Activated CD8-positive, alpha-beta memory T cell treated with anti-CD3 and anti-CD28 coated beads for 24 hours (primary cell): ENCODE data around the gene RBM22.

Experiments
- DNase-seq: peaks from one replicate; pipeline ENCODE4 v3.0.0-alpha.2; 2020

The RBM22 gene

DNA sequence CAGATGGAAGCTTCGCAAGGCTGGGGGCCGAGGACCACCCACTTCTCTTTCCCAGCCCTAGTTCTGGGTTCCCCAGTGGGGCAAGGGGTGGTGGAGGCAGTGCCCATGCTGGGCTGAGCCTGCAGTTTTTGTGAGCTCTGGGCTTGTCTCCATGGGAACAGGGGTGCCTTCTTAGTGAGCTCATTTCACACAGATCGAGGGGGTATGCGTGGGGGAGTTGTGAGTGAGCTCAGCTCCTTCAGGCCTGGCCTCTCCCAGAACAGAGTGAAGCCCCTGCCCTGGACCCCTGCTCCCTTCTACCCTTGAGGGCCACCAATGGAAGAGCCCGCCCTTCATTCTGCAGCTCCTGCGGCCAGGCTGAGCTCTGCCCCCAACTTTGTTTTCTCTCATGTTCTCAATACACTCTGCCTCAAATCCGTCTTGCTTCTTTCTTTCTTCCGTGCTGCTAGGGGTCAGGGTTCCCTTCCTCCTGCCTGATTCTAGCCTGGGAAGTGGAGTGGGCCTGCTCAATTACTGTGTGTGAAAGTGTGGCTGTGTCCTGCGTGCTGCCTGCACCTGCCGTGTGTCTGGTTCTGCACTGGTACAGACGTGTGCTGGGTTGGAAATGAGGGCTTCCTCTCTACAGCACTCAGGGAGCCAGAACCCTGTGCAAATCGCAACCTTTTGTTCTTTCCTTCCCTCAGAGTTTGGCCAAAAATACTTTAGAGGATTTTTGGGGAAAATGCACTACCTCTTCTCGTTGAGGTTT is 48.8 kb downstream of the RBM22 start:
- no peak for DNase-seq

- no peak for DNase-seq
Measured at GRCh38 chr5:150651382-150651781, 49.5 kb downstream of the RBM22 start.

DNA sequence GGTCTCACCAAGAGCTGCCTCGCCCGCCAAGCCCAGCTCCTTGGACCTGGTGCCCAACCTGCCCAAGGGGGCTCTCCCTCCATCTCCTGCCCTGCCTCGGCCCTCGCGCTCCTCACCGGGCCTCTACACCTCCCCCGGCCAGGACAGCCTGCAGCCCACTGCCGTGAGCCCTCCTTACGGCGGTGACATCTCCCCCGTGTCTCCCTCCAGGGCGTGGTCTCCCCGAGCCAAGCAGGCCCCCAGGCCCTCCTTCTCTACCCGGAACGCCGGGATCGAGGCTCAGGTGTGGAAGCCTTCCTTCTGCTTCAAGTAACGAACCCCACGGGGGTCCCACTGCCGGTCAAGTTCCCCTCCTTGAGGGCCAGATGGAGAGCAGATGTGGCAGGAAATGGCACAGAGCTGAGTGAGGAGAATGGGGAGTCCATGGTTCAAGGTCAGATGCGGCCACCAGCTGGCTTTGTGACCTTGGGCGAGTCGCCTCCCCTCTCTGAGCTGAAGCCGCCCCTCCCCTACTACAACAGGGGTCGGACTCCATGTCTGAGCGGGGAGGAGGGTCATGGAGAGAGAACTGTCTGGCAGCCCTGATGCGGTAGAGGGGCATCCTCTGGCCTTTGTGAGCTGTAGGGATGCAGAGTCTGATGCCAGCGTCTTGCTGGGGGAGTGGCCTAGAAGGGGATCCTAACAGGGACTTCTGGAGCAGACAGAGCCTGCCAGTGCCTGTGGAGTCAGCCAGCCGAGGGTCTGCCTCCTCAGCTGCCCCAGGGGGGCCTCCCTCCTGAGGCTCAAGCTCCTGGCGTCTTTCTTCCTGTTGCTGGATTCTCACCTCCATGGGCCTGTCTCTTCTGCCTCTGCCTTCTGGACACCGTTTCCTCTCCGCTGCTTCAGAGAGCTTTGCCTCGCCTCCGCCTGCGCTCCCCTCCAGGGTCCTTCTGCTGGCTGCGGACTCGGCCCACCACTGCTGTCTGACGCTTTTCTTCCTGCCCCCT is 50.5 kb downstream of the RBM22 start:
- DNase-seq: no peak

GRCh38 chr5:150649108-150650020 is 51.5 kb downstream of the RBM22 start:
- DNase-seq: no peak

DNA sequence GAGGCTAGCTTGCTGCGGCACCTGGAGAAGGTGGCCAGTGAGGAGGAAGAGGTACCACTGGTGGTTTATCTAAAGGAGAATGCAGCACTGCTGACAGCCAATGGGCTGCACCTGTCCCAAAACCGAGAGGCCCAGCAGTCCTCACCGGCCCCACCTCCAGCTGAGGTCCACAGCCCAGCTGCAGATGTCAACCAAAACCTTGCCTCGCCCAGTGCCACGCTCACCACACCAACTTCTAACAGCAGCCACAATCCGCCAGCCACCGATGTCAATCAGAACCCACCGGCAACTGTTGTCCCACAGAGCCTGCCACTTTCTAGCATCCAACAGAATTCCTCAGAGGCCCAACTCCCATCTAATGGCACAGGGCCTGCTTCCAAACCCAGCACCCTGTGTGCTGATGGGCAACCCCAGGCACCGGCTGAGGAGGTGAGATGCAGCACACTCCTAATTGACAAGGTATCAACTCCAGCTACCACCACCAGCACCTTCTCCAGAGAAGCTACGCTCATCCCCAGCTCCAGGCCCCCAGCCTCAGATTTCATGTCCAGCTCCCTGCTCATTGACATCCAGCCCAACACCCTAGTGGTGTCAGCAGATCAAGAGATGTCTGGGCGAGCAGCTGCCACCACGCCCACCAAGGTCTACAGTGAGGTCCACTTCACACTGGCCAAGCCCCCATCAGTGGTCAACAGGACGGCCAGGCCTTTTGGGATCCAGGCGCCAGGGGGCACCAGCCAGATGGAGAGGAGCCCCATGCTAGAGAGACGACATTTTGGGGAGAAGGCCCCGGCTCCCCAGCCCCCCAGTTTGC is 52.4 kb downstream of the RBM22 start:
- no peak for DNase-seq

- no peak for DNase-seq
Measured at GRCh38 chr5:150647275-150648251, 53.3 kb downstream of the RBM22 start.

DNA sequence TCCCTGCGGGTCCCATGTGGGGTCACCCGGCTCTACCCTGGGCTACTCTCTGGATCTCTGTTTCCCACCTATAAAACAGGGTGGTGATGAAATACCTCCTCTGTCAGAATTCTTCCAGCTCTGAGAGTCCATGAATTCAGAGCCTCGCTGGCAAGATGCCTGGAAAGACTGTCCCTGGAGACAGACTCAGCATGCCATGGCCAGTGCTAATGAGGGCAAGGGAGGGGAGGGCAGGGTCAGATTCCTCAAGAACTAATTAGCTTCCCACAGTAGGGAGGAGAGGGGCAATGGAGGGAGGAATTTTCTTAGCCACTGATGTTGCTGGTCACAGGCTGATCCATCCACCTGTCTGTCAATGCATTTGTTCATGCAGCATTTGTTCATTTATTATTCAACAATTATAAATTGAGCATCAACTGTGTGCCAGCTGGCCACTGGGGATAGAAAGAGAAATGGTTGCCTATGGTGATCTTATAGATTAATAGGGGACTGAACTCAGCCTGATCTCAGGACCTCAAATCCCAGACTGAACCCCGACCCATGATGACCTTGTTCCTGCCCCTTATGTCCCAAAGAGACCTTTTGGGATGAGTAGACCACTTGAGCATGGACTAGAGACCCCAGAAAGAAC is 55.7 kb downstream of the RBM22 start:
- DNase-seq: no peak

DNA sequence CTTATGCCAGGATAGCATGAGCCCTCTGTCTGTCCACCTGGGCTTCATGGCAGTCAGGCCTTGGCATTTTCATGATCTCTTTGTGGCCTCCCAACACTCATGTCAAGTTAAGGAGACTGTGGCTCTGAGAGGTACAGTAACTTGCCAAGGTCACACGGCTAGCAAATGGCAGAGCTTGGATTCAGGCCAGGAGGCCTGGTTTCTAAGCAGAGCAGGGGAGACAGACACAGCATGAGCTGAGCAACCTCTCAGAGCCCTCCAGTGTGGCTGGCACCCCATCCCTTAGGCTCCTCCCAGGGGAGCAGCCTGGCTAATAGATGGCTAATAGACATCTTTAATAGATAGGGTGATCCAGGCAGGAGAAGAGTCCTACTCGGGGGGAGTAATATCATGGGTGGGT is 56.3 kb downstream of the RBM22 start:
- no peak for DNase-seq

DNA sequence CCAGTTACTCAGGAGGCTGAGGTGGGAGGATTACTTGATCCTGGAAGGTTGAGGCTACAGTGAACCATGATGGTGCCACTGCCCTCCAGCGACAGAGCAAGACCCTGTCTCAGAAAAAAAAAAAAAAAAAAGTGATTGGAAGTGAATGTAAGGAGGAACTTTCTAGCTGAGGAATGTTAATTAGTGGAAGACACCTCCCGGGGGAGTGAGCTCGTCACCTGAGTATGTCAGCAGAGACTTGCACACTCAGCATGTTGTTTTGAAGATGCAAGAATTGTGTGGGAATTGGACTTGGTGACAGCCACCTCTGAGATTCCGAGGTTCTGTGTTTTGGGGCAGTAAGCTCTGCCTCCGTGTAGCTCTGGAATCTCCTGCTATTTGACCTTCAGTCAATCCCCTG is 56.8 kb downstream of the RBM22 start:
- DNase-seq: no peak

DNA sequence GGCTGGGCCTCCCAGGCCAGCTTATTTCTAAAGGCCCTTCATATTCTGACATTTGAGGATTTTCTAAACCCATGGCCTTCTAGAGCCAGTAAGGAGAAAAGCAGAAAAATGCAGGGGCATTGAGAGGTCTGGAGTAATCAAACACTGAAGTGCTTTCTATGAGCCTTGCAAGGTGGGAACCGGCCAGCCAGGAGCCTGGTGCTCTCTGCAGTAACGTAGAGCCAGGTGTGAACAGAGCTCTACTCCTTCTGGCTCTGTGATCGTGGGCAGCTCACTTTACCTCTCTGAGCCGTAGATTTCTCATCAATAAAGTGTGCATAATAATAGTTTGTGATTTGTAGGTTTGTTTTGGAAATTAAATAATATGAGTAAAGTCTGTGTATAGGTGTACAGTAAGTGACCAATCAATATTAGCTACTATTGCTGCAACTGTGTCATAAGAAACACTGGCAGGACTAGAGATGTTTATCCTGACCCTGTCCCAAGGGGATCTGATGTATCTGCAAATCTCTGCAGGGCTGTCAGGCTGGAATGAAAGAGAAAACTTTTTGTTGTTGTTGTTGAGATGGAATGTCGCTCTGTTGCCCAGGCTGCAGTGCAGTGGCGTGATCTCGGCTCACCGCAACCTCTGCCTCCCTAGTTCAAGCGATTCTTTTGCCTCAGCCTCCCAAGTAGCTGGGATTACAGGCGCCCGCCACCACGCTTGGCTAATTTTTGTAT is 57.7 kb downstream of the RBM22 start:
- DNase-seq: no peak

DNA sequence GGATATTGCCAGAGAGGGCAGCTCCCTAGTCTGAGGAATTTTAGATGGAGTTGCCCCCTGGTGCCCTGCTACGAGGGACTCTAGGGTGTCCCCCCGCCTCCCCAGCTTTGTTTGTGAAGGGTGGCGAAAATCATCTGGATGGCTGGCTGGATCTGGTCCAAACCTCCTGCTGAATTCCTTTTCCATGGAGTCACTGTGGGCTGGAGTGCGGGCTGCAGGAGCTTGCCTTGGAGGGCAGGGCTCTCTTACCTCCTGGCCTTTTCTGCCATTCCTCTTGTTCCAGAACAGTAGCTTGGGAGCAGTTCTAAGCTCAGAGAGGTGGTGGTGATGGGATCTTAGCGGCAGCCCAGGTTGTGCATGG is 58.3 kb downstream of the RBM22 start:
- DNase-seq: no peak

DNA sequence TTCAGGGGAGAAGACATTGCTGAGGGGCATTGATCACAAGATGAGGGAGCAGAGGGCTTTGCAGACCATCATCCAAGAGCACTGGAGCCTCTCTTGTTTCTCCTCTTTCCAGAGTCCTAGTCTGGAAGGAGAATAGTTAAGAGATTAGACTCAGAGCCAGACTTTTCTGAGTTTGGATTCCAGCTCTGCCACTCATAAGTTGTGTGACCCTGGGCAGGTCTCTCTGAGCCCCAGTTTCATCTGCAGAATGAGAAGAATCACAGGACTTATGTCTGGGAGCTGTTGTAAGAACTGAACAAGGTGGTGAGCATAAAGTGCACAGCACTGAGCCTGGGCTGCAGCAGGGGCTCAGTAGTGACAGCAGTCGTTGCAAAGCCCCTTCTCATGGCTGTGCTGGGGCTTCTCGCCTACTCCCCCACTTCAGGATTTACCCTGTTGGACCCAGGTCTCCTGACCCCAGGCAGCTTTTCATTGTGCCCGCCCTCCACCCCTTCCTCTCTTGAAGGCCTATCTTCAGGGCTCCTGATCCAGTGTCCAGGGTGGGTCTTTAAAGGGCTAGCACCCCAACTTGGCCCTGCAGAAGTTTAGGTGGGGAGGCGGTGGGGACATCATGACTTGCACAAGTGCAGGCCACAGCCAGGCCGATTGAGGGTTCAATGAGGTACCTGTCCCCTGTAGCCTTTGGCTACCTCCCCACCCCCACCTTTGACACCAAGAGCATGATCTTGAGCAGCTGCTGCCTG is 58.9 kb downstream of the RBM22 start:
- no peak for DNase-seq

GRCh38 chr5:150641006-150641570 is 59.8 kb downstream of the RBM22 start:
- no peak for DNase-seq
